GM21528 (cell line): ENCODE results near the gene GCC2.
A peak's percentile ranks its signal among the peaks of the same experiment; 100 is the strongest.
"Not testable (repeated sequence)": the region's sequence is repeated elsewhere in the genome, so short reads cannot be mapped to it uniquely, and the experiment has no call there.

Experiments used
- ATAC-seq: cut with Tn5 transposase; IDR thresholded peaks from one replicate; pipeline ENCODE4 v1.9.1; 2021; ENCODE audit warnings: mild to moderate bottlenecking, moderate library complexity; ENCODE audit not compliant: unreplicated experiment, low FRiP score

Gene GCC2

DNA sequence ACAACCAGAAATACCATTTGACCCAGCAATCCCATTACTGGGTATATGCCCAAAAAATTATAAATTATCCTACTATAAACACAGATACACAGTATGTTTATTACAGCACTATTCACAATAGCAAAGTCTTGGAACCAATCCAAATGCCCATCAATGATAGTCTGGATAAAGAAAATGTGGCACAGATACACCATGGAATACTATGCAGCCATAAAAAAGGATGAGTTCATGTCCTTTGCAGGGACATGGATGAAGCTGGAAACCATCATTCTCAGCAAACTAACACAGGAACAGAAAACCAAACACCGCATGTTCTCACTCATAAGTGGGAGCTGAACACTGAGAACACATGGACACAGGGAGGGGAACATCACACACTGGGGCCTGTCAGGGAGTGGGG, 13.4 kb upstream of the GCC2 start:
- ATAC-seq = not testable (repeated sequence)

DNA sequence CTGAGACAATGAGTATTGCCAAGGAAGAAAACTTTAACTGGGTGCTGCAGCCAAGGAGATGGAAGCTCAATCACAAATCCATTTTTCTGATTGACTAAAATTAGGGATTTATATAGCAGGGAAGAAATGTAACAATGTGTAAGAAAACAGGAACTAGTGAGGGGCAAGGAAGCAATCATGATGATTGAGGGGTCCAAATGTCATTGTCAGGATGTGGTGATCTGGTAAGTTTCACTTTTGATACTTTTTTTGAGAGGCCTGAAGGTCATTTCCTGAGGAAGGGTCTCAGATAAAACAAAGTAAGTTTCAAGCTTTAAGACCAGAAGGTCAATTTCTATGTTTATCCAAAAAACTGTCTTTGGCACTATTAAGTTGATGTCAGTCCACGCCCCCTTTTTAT, 12.0 kb upstream of the GCC2 start:
- ATAC-seq = no peak

DNA sequence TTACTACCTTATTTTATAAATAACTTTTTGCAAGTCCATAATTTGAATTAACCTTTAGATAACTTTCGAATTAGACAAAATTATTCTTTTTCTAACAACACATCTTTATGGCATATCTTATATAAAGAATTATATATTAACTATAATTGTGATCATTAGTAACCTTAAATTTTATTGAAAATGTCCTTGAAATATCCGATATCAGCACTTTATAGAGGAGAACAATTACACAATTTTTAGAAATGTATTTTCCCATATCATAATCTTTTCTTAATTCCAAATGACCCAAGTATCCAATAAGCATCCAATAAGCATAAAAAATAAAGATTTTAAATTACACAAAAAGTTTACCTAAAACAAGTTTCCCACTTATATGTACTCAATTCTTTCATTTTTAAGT, 7.3 kb upstream of the GCC2 start:
- no peak for ATAC-seq

DNA sequence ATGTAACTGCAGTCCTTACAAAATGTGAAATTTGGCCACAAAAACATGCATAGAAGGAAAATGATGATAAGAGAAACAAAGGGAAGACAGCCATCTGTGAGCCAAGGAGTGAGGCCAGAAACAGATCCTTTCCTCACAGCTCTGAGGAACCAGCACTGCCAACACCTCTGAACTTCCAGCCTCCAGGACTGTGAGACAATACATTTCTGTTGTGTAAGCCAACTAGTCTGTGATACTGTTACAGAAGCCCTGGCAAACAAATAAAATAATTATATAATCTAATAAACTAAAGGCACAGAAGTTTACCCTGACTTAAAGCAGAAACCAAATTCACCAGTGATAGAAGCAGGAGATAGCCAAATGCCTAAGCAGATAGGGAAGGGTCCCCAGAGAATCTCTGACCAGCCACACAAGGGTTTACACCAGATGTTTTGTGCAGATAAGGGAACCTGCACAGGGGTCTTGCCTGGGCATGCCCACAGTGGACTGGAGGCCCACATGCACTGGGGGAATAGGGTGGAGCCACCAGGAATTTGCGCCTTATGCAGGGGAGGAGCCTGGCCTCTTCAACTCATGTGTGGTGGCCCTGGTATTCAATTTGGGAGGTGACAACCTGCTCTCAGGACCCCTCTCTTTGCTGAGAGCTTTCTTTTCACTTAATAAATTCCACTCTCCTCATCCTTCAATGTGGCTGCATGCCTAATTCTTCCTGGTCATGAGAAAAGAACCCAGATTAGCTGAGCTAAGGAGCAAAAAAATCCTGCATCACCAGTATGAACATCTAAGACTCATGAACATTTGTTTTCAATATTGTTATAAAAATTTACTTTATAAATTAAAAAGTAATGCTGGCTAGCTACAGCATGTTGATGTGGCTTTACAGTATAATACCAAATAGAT, 3.8 kb upstream of the GCC2 start:
- no peak for ATAC-seq

DNA sequence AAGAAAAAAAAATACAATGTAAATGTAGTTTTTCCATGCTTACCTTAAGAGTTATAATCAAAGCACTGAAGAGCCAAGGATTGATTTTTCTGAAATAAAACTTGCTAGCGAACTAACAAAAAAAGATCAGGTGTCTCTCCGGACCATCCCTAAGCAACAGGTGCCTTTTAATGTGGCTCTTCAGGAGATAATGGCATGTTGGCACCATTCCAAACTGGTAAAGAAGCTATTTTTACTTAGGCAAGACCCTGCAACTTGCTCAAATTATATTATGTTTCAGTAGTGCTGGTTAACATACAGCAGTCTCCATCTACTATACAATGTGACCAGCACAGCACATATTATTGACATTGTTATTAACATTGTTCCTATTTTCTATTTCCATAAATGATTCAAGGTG, 2.3 kb upstream of the GCC2 start:
- no peak for ATAC-seq

DNA sequence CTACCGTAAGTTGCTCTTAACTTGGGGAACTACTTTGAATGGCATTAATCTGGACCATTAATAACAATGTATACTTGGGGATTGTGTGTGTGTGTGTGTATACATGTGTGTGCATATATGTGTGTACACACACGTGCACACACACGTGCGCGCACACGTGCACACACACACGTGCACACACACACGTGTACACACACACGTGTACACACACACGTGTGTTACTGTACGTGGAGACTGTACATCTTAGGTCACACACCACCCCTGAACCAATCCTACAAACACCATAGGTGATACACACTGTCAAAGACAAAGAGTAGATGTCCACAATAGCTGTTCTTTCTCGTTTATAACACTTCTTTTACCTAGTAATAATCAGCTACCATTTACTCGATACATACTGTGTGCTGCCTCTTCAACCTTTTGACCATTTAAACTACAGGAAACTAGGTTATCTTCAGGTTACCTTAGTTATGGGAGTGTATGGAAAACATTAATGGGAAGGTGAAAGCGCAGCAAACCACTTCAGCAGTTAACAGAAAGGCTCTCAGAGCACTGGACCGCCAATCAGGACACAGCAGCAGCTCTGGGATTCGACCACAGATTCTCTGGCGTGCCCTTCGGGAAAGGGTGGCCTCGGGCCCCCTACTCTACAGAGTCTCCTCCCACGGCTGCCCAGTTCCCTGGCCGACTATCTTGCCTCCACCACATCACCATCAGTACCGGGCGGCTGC, 894 bp upstream of the GCC2 start:
- ATAC-seq = no peak

DNA sequence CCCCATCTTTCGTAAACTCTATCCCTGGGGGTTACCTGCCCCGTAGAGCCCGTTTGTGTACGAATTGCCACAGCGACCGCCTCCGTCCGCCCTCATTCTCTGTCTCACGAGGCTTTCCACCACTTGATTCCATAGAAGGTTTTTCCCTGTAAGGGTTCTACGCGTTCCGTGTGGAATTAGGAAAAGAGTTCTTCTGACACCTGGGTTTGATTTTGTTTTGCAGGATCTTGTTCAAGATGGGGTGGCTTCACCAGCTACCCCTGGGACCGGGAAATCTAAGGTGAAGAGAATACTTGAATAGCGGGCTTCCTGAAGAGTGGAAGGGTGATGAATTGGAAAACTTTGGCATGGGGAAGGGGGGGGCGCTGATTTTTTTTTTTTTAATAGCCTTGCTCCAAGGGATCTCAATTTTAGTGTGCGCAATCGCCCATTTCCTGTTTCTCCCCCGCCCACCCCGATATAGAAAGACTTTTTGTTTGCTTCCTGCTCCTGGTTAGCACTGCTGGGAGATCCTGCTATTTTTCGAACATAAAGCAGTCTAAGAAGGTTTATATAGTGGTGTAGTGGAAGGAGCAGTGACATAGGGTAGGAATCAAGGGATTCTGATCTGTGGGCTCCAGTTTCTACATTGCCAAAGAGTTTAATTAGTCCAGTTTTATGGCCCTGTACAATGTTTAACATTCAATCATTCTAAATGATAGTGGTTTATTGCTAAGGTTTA, 564 bp downstream of the GCC2 start:
- peak; percentile 44 for ATAC-seq

DNA sequence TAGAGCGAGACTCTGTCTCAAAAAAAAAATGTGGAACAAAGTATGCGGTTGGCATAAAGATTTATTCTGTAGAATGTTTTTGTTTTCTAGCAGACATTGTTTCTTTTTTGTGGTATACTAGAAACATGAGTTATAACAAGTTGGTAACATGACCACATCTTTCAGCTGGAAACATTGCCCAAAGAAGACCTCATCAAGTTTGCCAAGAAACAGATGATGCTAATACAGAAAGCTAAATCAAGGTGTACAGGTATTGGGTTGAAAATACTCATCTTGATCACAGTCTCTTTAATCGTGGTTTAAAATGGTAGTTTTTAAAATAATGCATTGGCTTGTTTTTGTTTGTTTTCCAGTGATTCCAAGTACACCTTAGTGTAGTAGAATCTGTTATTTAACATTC, 1.9 kb downstream of the GCC2 start:
- no peak for ATAC-seq

DNA sequence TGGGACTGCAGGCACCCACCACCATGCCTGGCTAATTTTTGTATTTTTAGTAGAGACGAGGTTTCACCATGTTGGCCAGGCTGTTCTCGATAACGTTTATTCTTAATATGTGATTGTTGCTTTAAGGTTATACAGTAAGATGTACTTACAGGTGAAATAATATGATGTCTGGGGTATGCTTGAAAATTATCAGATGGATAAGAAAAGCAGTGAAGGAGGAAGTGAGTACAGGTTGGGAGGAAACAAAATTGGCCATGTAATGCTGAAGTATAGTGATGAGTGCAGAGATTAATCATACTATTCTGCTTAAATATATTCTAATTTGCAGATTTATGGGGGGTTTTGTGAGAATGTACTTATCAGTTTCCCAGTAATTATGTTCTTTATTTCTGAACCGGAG, 3.0 kb downstream of the GCC2 start:
- no peak for ATAC-seq

DNA sequence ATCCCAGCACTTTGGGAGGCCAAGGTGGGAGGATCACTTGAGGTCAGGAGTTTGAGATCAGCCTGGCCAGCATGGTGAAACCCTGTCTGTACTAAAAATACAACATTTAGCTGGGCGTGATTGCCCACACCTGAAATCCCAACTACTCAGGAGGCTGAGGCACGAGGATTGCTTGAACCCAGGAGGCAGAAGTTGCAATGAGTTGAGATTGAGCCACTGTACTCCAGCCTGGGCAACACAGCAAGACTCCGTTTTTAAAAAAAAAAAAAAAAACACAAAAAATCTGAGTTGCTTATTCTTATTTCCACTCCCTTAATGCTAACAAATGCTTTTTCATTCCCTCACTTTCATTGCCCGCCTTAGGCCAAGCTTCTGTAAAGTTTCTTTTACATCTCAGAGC, 4.5 kb downstream of the GCC2 start:
- ATAC-seq = not testable (repeated sequence)

DNA sequence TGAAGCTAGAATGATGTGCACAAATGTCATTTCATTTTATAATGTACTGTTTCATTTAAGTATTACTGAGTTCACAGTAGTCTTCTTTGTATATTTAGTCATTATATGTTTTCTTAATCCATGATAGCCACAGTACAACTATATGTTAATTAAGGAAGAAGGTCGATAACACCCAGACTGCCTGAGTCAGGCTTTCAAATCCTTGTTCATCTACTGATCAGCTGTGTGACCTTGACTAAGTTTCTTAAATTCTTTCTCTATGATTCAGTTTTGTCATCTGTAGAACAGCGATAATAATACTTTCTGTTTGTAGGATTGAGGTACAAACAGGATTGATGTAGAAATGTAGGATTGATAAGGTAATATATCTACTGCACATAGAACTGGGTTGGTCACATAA, 5.4 kb downstream of the GCC2 start:
- no peak for ATAC-seq

DNA sequence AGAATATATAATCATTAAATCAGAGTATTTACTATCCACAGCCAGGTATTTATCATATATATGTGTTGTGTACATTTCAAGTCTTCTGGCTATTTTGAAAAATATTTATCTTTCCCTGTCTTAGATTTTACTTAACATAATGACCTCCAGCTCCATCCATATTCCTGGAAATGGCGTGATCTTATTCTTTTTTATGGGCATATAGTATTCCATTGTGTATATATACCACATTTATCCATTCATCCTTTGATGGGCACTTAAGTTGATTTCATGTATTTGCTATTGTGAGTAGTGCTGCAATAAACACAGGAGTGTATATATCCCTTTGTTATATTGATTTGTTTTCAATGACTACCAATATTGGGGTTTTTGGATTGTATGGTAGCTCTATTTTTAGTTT, 6.6 kb downstream of the GCC2 start:
- ATAC-seq = no peak

DNA sequence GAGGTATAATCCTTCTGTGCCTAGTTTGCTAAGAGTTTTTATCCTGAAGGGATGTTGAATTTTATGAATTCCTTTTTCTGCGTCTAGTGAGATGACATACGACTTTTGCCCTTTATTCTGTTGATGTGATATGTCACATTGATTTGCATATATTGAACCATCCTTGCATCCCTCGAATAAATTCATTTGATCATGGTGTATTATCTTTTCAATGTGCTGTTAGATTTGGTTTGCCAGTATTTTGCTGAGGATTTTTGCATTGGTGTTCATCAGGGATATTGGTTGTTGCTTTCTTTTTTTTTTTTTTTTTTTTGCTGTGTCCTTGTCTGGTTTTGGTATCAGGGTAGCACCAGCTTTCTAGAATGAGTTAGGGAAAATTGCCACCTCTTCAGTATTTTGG, 9.1 kb downstream of the GCC2 start:
- no peak for ATAC-seq

DNA sequence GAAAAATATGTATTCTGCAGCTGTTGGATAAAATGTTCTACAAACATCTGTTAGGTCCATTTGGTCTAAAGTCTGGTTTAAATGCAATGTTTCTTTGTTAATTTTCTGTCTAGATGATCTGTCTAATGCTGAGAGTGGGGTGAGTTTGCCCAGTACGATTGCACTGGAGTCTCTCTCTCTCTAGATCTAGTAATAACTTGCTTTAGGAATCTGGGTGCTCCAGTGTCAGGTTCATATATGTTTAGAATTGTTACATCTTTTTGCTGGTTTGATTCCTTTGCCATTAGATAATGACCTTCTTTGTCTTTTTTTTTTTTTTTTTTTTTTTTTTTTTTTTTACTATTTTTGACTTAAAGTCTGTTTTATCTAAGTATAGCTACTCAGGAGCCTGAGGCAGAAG, 10.4 kb downstream of the GCC2 start:
- no peak for ATAC-seq

DNA sequence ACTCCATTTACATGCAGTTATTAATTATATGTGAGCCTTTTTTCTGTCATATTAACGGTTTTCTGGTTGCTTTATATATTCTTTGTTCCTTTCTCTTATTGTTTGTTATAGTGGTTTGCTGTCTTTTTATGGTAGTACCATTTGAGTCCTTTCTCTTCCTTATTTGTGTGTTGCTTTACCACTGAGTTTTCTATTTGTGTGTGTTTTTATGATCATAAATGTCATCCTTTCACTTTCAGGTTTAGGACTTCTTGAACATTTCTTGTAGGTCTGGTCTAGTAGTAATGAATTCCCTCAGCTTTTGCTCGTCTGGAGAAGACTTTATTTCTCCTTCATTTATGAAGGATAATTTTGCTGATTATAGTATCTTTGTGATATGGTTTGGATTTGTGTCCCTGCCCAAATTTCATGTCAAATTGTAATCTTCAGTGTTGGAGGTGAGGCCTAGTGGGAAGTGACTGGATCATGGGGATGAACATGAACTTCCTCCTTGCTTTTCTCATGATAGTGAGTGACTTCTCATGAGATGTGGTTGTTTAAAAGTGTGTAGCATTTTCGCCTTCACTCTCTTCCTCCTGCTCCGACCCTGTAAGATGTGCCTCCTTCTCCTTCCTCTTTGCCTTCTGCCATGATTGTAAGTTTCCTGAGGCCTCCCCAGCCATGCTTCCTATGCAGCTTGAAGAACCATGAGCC, 11.5 kb downstream of the GCC2 start:
- peak; percentile 92 for ATAC-seq

DNA sequence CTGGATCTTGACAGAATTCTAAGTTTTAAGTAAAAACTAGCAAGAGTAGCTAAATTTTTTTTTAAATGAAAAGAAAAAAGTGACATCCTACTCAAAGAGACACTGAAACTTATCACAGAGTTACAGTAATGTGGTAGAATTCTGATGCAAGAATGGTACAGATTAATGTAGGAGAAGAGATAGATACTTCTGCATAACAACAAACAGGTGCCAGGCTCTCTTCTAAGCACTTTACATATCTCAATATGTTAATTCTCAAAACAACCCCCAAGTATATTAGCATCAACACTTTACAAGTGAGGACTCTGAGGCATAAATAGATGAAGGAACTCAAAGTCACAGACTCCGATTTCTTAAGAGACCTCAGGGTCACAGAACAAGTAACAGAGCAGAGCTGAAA, 28.1 kb downstream of the GCC2 start:
- ATAC-seq = no peak

DNA sequence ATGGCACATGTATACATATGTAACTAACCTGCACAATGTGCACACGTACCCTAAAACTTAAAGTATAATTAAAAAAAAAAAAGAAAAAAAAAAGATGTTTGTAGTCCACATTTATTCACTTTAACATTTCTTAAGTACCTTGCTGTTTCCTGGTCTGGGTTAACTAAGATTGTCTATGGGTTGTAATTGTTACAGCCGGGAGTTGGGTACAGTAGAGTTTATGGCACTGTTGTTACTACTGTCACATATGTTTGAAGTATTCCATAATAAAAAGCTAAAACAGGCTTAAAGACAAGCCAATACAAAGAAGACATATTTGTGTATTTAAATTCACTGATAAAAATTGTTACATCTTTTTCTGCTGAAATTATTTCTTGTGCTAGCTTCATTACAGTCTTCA, 36.2 kb downstream of the GCC2 start:
- ATAC-seq = no peak

DNA sequence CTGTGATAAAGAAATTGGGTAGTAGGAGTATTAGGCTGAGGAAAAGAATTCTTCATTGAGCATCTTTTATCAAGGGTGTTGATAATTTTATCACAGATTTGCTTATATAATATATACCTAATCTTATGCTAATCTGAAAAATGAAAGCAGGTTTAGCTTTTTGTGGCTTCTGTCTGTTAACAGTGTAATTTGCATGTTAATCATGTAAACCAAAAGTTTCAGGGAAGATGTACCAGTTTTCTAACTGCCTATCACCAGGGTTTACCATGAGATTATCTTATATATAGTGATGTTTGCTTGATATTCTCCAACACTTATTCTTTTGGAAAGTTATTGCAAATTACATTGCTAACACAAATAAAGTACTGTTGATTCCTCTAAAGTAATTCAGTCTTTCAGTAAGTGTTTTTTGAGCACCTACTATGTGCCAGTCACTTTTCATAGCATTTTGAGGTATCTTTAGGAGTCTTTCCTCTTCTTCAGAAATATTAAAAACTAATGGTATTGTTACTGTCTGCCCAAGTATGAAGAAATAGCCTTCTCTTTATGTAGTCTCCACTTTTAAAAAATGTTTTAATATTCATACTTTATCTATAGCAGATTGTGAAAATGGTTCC, 41.6 kb downstream of the GCC2 start:
- ATAC-seq = no peak

DNA sequence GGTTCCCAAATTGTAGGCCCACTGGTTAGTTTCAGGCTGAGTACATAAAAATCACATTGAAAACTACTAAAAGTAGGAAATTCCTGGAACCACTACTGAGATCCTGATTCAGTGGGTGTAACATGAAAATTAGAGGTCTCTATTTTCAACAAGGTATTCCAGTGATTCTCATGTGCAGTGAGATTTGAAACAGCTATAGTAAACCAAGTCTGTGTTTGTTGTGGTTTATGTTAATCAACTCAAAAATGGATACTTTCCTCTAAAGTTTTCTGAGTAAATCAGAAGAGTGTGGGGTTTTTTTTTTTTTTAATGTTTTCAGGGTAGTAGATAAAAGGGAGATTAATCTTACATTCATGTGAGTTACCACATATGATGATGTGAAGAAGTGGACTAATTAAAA, 42.8 kb downstream of the GCC2 start:
- no peak for ATAC-seq

DNA sequence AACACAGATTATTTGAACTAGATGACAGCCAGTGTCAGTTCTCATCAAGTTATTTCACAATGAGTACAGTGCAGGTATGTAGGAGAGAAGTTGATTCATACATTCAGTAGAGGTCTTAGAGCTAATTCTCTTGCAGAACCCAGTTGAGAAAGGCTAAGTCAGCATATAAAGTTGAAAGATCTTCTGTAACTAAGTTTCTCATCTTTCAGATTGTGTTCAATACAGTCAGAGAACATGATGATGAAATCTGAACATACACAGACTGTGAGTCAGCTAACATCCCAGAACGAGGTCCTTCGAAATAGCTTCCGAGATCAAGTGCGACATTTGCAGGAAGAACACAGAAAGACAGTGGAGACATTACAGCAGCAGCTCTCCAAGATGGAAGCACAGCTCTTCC, 43.4 kb downstream of the GCC2 start:
- no peak for ATAC-seq
